GM18907 (cell line): Measurements from ENCODE around the gene RPGR.

Experiments
- ATAC-seq: cut with Tn5 transposase; IDR thresholded peaks from one replicate; pipeline ENCODE4 v1.9.1; 2021; ENCODE audit warnings: mild to moderate bottlenecking, moderate library complexity; ENCODE audit not compliant: unreplicated experiment

RPGR gene

GRCh38 chrX:38326086-38326485, 1.2 kb downstream of the RPGR start:
- no peak for ATAC-seq

- ATAC-seq: no peak
These were observed 6.5 kb downstream of the RPGR start for GRCh38 chrX:38320819-38321218.

- no peak for ATAC-seq
These were observed 8.7 kb downstream of the RPGR start for GRCh38 chrX:38318606-38319005.

- ATAC-seq: no peak
These were observed 9.1 kb downstream of the RPGR start for GRCh38 chrX:38318196-38318595.

- no peak for ATAC-seq
These were observed 12.1 kb downstream of the RPGR start for GRCh38 chrX:38315186-38315585.

- no peak for ATAC-seq
These were observed 14.1 kb downstream of the RPGR start for GRCh38 chrX:38313190-38313589.

- ATAC-seq: no peak
These were observed 14.9 kb downstream of the RPGR start for GRCh38 chrX:38312436-38312835.

GRCh38 chrX:38311743-38312142, 15.6 kb downstream of the RPGR start:
- ATAC-seq: no peak

GRCh38 chrX:38305971-38306370, 21.3 kb downstream of the RPGR start:
- no peak for ATAC-seq

- no peak for ATAC-seq
These were observed 23.3 kb downstream of the RPGR start for GRCh38 chrX:38304010-38304409.

GRCh38 chrX:38293741-38294140, 33.6 kb downstream of the RPGR start:
- no peak for ATAC-seq

- ATAC-seq: no peak
These were observed 39.6 kb downstream of the RPGR start for GRCh38 chrX:38287674-38288073.

- ATAC-seq: no peak
These were observed 41.7 kb downstream of the RPGR start for GRCh38 chrX:38285649-38286048.

GRCh38 chrX:38282049-38282448, 45.3 kb downstream of the RPGR start:
- ATAC-seq: no peak

GRCh38 chrX:38279188-38279587, 48.1 kb downstream of the RPGR start:
- ATAC-seq: no peak

- ATAC-seq: no peak
These were observed 48.6 kb downstream of the RPGR start for GRCh38 chrX:38278682-38279081.

- no peak for ATAC-seq
These were observed 49.5 kb downstream of the RPGR start for GRCh38 chrX:38277802-38278201.

GRCh38 chrX:38277136-38277535, 50.2 kb downstream of the RPGR start:
- ATAC-seq: no peak

GRCh38 chrX:38276089-38276488, 51.2 kb downstream of the RPGR start:
- ATAC-seq: no peak

- no peak for ATAC-seq
These were observed 51.7 kb downstream of the RPGR start for GRCh38 chrX:38275615-38276014.

GRCh38 chrX:38273453-38273852, 53.9 kb downstream of the RPGR start:
- ATAC-seq: peak; percentile 73

GRCh38 chrX:38271154-38271716, 56.1 kb downstream of the RPGR start:
- ATAC-seq: peak; percentile 67

- ATAC-seq: no peak
These were observed 59.3 kb downstream of the RPGR start for GRCh38 chrX:38268011-38268410.
